NCI-H1105 treated with DMSO at 0.1 percent for 48 hours (cell line): ENCODE data around the gene CNKSR3.
"Not testable (repeated sequence)": the region's sequence is repeated elsewhere in the genome, so short reads cannot be mapped to it uniquely, and the experiment has no call there.

ENCODE experiments used
- DNase-seq: peaks from one replicate; lab custom pipeline; 2025; lab: John Stamatoyannopoulos, UW

Gene CNKSR3

GRCh38 chr6:154510144-154510905, at the start of gene CNKSR3:
CNKSR3 (minus strand) TSS chr6:154510685; CDS start chr6:154510114, 571 bp downstream.
- peak; percentile 96 for DNase-seq

- DNase-seq, result no peak
Observed at GRCh38 chr6:154558984-154559383, 48.5 kb upstream of the CNKSR3 start.

GRCh38 chr6:154558513-154558912, 48.0 kb upstream of the CNKSR3 start:
- DNase-seq, result no peak

- DNase-seq, result no peak
Observed at GRCh38 chr6:154555073-154555677, 44.7 kb upstream of the CNKSR3 start.

GRCh38 chr6:154554491-154554890, 44.0 kb upstream of the CNKSR3 start:
- DNase-seq, result no peak

- DNase-seq, result no peak
Observed at GRCh38 chr6:154550779-154551178, 40.3 kb upstream of the CNKSR3 start.

GRCh38 chr6:154549179-154549578, 38.7 kb upstream of the CNKSR3 start:
- DNase-seq, result no peak

- DNase-seq, result peak; percentile 48
Observed at GRCh38 chr6:154548130-154548830, 37.8 kb upstream of the CNKSR3 start.

- DNase-seq, result no peak
Observed at GRCh38 chr6:154543628-154544027, 33.1 kb upstream of the CNKSR3 start.

GRCh38 chr6:154542747-154543146, 32.3 kb upstream of the CNKSR3 start:
- no peak for DNase-seq

- not testable (repeated sequence) for DNase-seq
Observed at GRCh38 chr6:154541837-154542236, 31.4 kb upstream of the CNKSR3 start.

- no peak for DNase-seq
Observed at GRCh38 chr6:154539593-154540269, 29.2 kb upstream of the CNKSR3 start.

- DNase-seq, result no peak
Observed at GRCh38 chr6:154538640-154539191, 28.2 kb upstream of the CNKSR3 start.

GRCh38 chr6:154537511-154538325, 27.2 kb upstream of the CNKSR3 start:
- DNase-seq, result no peak

- DNase-seq, result no peak
Observed at GRCh38 chr6:154536999-154537398, 26.5 kb upstream of the CNKSR3 start.

GRCh38 chr6:154536255-154536654, 25.8 kb upstream of the CNKSR3 start:
- DNase-seq, result no peak

- DNase-seq, result no peak
Observed at GRCh38 chr6:154535851-154536250, 25.4 kb upstream of the CNKSR3 start.

GRCh38 chr6:154535147-154535546, 24.7 kb upstream of the CNKSR3 start:
- no peak for DNase-seq

- no peak for DNase-seq
Observed at GRCh38 chr6:154534531-154534930, 24.0 kb upstream of the CNKSR3 start.

GRCh38 chr6:154532426-154532825, 21.9 kb upstream of the CNKSR3 start:
- DNase-seq, result no peak

- DNase-seq, result no peak
Observed at GRCh38 chr6:154529957-154530356, 19.5 kb upstream of the CNKSR3 start.
